ENCODE data around the gene ARMC12. TPM values are rescaled to one million over a fixed set of nuclear protein-coding genes. Genes with fewer than 3 reads are reported as not detected.

ARMC12 gene
- total and polyA plus RNA-seq, 11 donors = 0.19 to 0.72 (median 0.27) TPM; not detected in 6

- no peak overlapping the region for H3K27ac ChIP-seq
- no peak for DNase-seq
- no peak overlapping the region for H3K4me3 ChIP-seq
- H3K4me1 ChIP-seq = no peaks in the 10 kb centered on the region
- no peak for ATAC-seq
- H3K27me3 ChIP-seq = no peaks in the 10 kb centered on the region
- peaks cover 0 to 8% (median 0%) of the 10 kb centered on the region in 12 donors for H3K9me3 ChIP-seq
- H3K36me3 ChIP-seq = no peaks in the 10 kb centered on the region
- intact Hi-C loops (cut with DNase I) = loop anchor here in 3 of 10 donors (10.0 kb wide), 1 partner anchor 342 kb away; no protein-coding TSS in a partner anchor
- 83 to 95% (median 91%) methylated on average over 4 of the region's 4 CpGs for WGBS, 4 donors
- no peak for TF ChIP-seq POLR2A (IDR thresholded peaks at IDR 0.05)
- TF ChIP-seq, protein P1, sequence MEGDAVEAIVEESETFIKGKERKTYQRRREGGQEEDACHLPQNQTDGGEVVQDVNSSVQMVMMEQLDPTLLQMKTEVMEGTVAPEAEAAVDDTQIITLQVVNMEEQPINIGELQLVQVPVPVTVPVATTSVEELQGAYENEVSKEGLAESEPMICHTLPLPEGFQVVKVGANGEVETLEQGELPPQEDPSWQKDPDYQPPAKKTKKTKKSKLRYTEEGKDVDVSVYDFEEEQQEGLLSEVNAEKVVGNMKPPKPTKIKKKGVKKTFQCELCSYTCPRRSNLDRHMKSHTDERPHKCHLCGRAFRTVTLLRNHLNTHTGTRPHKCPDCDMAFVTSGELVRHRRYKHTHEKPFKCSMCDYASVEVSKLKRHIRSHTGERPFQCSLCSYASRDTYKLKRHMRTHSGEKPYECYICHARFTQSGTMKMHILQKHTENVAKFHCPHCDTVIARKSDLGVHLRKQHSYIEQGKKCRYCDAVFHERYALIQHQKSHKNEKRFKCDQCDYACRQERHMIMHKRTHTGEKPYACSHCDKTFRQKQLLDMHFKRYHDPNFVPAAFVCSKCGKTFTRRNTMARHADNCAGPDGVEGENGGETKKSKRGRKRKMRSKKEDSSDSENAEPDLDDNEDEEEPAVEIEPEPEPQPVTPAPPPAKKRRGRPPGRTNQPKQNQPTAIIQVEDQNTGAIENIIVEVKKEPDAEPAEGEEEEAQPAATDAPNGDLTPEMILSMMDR (IDR thresholded peaks at IDR 0.05) = no peak
These were observed 15.5 kb downstream of the ARMC12 start for GRCh38 chr6:35752330-35752729.

GRCh38 chr6:35754452-35755277, 17.8 kb downstream of the ARMC12 start:
- ATAC-seq (peak in 3 of 4 donors; percentile 66 to 67 (median 67)), DNase-seq (no peak)
- intact Hi-C loops (cut with DNase I) = loop anchor here in 3 of 10 donors (5.0 to 10.0 kb wide), 2 partner anchors 232 to 340 kb away; no protein-coding TSS in a partner anchor
- Histone ChIP-seq H3K27me3 (peaks cover 0 to 9% (median 0%) of the 10 kb centered on the region in 9 donors), H3K4me3 (no peak overlapping the region), H3K9me3 (no peaks in the 10 kb centered on the region), H3K27ac (no peak overlapping the region), H3K36me3 (no peaks in the 10 kb centered on the region), H3K4me1 (no peaks in the 10 kb centered on the region)
- TF ChIP-seq POLR2A (IDR thresholded peaks at IDR 0.05) = no peak
- TF ChIP-seq, protein P1 (IDR thresholded peaks at IDR 0.05) = peak in 4 of 12 donors; percentile 4 to 22 (median 16)
- 75 to 83% (median 81%) methylated on average over 6 of the region's 6 CpGs for WGBS, 4 donors

DNA sequence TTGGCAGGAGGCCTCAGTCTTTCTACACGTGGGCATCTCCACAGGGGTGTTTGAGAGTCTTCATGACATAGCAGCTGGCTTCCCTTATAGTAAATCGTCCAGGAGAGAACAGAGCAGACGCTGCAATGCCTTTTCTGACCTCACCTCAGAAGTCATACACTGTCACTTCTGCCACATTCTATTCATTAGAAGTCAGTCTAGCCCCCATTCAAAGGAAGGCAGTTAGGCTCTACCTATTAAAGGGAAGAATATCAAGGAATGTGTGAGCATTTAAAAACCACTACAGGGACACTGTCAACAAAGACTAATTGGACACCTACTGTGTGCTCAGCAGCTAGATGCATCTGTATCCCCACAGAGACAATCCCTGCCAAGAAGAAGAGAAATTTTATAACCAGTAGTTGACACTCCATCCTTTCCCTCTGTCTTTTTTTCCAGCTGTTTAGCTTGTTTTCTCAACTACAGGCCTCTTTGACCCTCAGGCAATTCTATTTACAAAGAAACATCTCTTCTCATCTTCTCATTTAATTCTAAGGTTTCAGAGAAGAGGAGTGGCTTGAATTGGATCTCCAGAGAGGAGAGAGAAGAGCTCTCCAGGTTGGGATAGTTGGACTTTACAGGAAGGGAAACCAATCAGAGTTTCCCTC, 18.6 kb downstream of the ARMC12 start:
- Histone ChIP-seq H3K4me3 (no peak overlapping the region), H3K4me1 (no peaks in the 10 kb centered on the region), H3K9me3 (no peaks in the 10 kb centered on the region), H3K36me3 (no peaks in the 10 kb centered on the region), H3K27me3 (peaks cover 0 to 17% (median 0%) of the 10 kb centered on the region in 9 donors), H3K27ac (no peak overlapping the region)
- WGBS, 4 donors = 41 to 50% (median 43%) methylated on average over 3 of the region's 3 CpGs
- no peak for DNase-seq
- intact Hi-C loops (cut with DNase I) = loop anchor here in 3 of 10 donors (5.0 to 10.0 kb wide), 2 partner anchors 233 to 339 kb away; no protein-coding TSS in a partner anchor
- no peak for ATAC-seq
- TF ChIP-seq, protein P1 (IDR thresholded peaks at IDR 0.05) = no peak
- TF ChIP-seq POLR2A (IDR thresholded peaks at IDR 0.05) = no peak

Measured in heart left ventricle (tissue), 16 donors.